Endothelial cell of umbilical vein (primary cell): ENCODE data around the gene HUS1. TPM values are rescaled to one million over a fixed set of nuclear protein-coding genes. Genes with fewer than 3 reads are reported as not detected.
"Not testable (repeated sequence)": the region's sequence is repeated elsewhere in the genome, so short reads cannot be mapped to it uniquely, and the experiment has no call there.

Source experiments
- BruUV-seq: library from RNA; stranded (reverse); fragments of 400-500 nt; replicated peaks from 2 replicates; lab custom pipeline; 2021; lab: Mats Ljungman, UMichigan
- CTCF ChIA-PET: fragments of 300-600, 350-600 bp; sonication (Branson Sonifier 250); formaldehyde crosslinking; loops from one replicate; lab custom pipeline; 2021; ENCODE audit warnings: antibody characterized with exemption, inconsistent platforms; lab: Charles Lee
- POLR2A ChIA-PET: fragments of 300-600, 350-600 bp; sonication (Branson Sonifier 250); formaldehyde crosslinking; loops from one replicate; lab custom pipeline; 2021; ENCODE audit warnings: antibody characterized with exemption, inconsistent platforms; lab: Charles Lee
- DNase-seq: peaks from one replicate; pipeline ENCODE4 v3.0.0-alpha.2; 2011; ENCODE audit warnings: low read depth, low spot score
- FAIRE-seq: peaks from 2 replicates; lab custom pipeline; 2011; peaks lifted over from hg19 to GRCh38; lab: Jason Lieb, UNC
- H2AFZ ChIP-seq: 2 replicates; pipeline ENCODE4 v1.6.0; 2012; ENCODE audit warnings: low read depth, low read length, control low read depth, inconsistent platforms
- H3K27ac ChIP-seq: 2 replicates; pipeline ENCODE4 v1.5.1; 2011; ENCODE audit warnings: low read depth, mild to moderate bottlenecking, control low read depth, low read length, moderate library complexity; ENCODE audit not compliant: insufficient read depth
- H3K27me3 ChIP-seq, 2 experiments: 2 replicates each; pipeline versions ENCODE4 v1.6.0 to v1.6.1; 2011; ENCODE audit warnings: low read length in 2 of 2, mixed read lengths in 1 of 2; ENCODE audit not compliant: control insufficient read depth in 2 of 2, insufficient read depth in 2 of 2
- H3K36me3 ChIP-seq, 2 experiments: 2 replicates in 1 of 2; 3 replicates in 1 of 2; pipeline ENCODE4 v1.5.1; 2011; ENCODE audit warnings: low read length in 2 of 2, mild to moderate bottlenecking in 1 of 2, moderate library complexity in 1 of 2; ENCODE audit not compliant: control insufficient read depth in 2 of 2, insufficient read depth in 2 of 2; ENCODE audit errors: extremely low read depth in 1 of 2
- H3K4me1 ChIP-seq: 3 replicates; pipeline ENCODE4 v1.5.1; 2011; ENCODE audit warnings: mild to moderate bottlenecking, low read length; ENCODE audit not compliant: control insufficient read depth, insufficient read depth; ENCODE audit errors: extremely low read depth
- H3K4me2 ChIP-seq: 2 replicates; pipeline ENCODE4 v1.6.1; 2011; ENCODE audit warnings: low read length, control low read depth, mixed read lengths; ENCODE audit not compliant: insufficient read depth
- H3K4me3 ChIP-seq, 3 experiments: fragments of 200-600 bp in 1 of 3; sonication (generic), shearing (Covaris generic) in 1 of 3; replicated peaks in 1 of 3; 2 replicates each; pipeline ENCODE4 v1.5.1; 2011 to 2016; ENCODE audit warnings: control low read depth in 3 of 3, low read length in 3 of 3, mild to moderate bottlenecking in 2 of 3, inconsistent platforms in 1 of 3, low read depth in 1 of 3, moderate library complexity in 1 of 3; ENCODE audit not compliant: insufficient read depth in 1 of 3
- H3K79me2 ChIP-seq: 2 replicates; pipeline ENCODE4 v1.6.0; 2012; ENCODE audit warnings: low read length, inconsistent platforms; ENCODE audit not compliant: control insufficient read depth, insufficient read depth
- H3K9ac ChIP-seq: replicated peaks from 2 replicates; pipeline ENCODE3; 2011; ENCODE audit warnings: low read length, control low read depth; ENCODE audit not compliant: insufficient read depth; ENCODE audit errors: extremely low read depth
- H3K9me1 ChIP-seq: replicated peaks from 3 replicates; pipeline ENCODE4 v1.6.0; 2011; ENCODE audit warnings: mild to moderate bottlenecking, low read length; ENCODE audit not compliant: control insufficient read depth, insufficient read depth; ENCODE audit errors: extremely low read depth
- H3K9me3 ChIP-seq: replicated peaks from 2 replicates; pipeline ENCODE4 v1.5.1; 2012; ENCODE audit warnings: low read length, inconsistent platforms; ENCODE audit not compliant: control insufficient read depth, insufficient read depth
- H4K20me1 ChIP-seq: replicated peaks from 2 replicates; pipeline ENCODE3; 2011; ENCODE audit warnings: mild to moderate bottlenecking, low read length; ENCODE audit not compliant: control insufficient read depth, insufficient read depth; ENCODE audit errors: extremely low read depth
- FOS ChIP-seq: IDR thresholded peaks from 2 replicates; pipeline ENCODE4 v1.6.1; 2011; ENCODE audit warnings: mild to moderate bottlenecking, low read length, moderate library complexity, borderline replicate concordance; ENCODE audit not compliant: insufficient read depth
- dilution Hi-C: fragments of 300-500 bp; cut with MboI; formaldehyde crosslinking; loops from one replicate; pipeline ENCODE4 v1.15.0; 2019; ENCODE audit warnings: low sequenced_read_pairs; ENCODE audit not compliant: extremely low pct_ligation_motif_present
- intact Hi-C: fragments of 100-400 bp; cut with micrococcal nuclease; formaldehyde crosslinking; loops from one replicate; pipeline ENCODE4 v1.10.0; 2022
- polyA plus RNA-seq, 4 experiments: library from polyadenylated mRNA; depleted of rRNA in 3 of 4; stranded (reverse) in 3 of 4; unstranded in 1 of 4; fragments of >200 nt; gene quantifications; 2 replicates each; pipeline versions ENCODE4 v1.2.1 to v1.2.3, GENCODE V29; 2011 to 2012; ENCODE audit warnings: missing spikeins in 1 of 4
- total RNA-seq: library from RNA; stranded (reverse); gene quantifications from 2 replicates; pipeline ENCODE4 v1.2.3, GENCODE V29; 2021
- TF ChIP-seq, protein P1 (sequence below), 2 donors: IDR thresholded peaks; 1 replicate in 1 of 2; 2 replicates in 1 of 2; pipeline ENCODE4 v1.5.1; 2011; ENCODE audit warnings: low read length in 2 of 2, mild to moderate bottlenecking in 2 of 2, moderate library complexity in 2 of 2, control low read depth in 1 of 2, inconsistent platforms in 1 of 2, low read depth in 1 of 2; ENCODE audit not compliant: insufficient read depth in 1 of 2; ENCODE audit errors: extremely low read depth in 1 of 2

HUS1 gene
- total and polyA plus RNA-seq, 2 donors (not counting 3 experiments of a cell fraction or from before 2014, with no cell fraction given): 21.4 to 49.7 TPM

DNA sequence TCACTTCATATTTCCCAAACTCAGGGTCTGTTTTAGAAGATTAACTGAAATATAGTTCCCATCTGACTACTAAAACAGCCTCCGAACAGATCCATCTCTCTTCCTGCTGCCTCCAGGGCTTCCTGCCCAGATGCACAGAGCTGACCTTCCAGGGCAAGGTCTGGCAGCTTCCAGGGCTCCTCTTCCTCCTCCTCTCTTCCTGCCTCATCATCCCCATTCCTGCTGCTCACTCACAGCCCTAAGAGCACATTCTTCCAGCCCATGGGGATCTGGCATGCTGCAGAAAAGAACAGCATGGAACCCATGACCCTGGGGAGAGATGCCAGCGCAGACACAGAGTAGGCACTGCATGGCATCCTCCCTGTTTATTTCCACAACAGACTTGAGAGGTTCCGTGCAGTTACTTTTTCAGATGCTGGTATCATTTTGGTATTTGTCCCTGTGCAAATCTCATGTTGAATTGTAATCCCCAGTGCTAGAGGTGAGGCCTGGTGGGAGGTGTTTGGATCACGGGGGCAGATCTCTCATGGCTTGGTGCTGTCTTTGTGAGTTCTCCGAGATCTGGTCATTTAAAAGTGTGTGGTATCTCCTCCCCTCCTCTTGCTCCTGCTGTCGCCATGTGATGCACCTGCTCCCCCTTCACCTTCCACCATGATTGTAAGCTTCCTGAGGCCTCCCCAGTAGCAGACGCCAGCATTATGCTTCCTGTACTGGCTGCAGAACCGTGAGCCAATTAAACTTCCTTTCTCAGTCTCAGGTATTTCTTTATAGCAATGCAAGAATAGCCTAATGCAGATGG lies 35.5 kb downstream of the HUS1 start:
- Histone ChIP-seq H3K4me1 (peaks cover 81% of the 10 kb centered on the region), H3K4me2 (peak overlapping the region; percentile 15), H2AFZ (no peak overlapping the region), H3K27ac (peak overlapping the region; percentile 51), H3K9me1 (no peaks in the 10 kb centered on the region), H3K9me3 (no peaks in the 10 kb centered on the region), H3K4me3 (no peak overlapping the region), H3K79me2 (no peaks in the 10 kb centered on the region), H3K27me3 (no peaks in the 10 kb centered on the region), H3K9ac (peak overlapping the region; percentile 5), H3K36me3 (no peaks in the 10 kb centered on the region), H4K20me1 (no peaks in the 10 kb centered on the region)
- CTCF ChIA-PET: interaction anchor here (1.3 to 12.0 kb wide), 16 partner anchors 10 to 678 kb away, joined by 3 to 371 read pairs (median 11); partner anchors contain the start of gene UPP1
- peak; percentile 27 for TF ChIP-seq FOS
- TF ChIP-seq, protein P1, sequence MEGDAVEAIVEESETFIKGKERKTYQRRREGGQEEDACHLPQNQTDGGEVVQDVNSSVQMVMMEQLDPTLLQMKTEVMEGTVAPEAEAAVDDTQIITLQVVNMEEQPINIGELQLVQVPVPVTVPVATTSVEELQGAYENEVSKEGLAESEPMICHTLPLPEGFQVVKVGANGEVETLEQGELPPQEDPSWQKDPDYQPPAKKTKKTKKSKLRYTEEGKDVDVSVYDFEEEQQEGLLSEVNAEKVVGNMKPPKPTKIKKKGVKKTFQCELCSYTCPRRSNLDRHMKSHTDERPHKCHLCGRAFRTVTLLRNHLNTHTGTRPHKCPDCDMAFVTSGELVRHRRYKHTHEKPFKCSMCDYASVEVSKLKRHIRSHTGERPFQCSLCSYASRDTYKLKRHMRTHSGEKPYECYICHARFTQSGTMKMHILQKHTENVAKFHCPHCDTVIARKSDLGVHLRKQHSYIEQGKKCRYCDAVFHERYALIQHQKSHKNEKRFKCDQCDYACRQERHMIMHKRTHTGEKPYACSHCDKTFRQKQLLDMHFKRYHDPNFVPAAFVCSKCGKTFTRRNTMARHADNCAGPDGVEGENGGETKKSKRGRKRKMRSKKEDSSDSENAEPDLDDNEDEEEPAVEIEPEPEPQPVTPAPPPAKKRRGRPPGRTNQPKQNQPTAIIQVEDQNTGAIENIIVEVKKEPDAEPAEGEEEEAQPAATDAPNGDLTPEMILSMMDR (IDR thresholded peaks at IDR 0.05; ENCODE audit: extremely low read depth in 1 of 2, insufficient read depth in 1 of 2, low read depth in 1 of 2, low read length in 2 of 2): no peak
- dilution Hi-C loops: no loop called here
- no TSS peak for BruUV-seq
- intact Hi-C loops: loop anchor here (5.0 to 10.0 kb wide), 2 partner anchors 677 to 1399 kb away; no protein-coding TSS in a partner anchor
- FAIRE-seq: peak; percentile 49
- DNase-seq: peak; percentile 26
- POLR2A ChIA-PET: interaction anchor here (1.7 kb wide), 1 partner anchor 25 kb away, joined by 5 read pairs; no protein-coding TSS in a partner anchor

DNA sequence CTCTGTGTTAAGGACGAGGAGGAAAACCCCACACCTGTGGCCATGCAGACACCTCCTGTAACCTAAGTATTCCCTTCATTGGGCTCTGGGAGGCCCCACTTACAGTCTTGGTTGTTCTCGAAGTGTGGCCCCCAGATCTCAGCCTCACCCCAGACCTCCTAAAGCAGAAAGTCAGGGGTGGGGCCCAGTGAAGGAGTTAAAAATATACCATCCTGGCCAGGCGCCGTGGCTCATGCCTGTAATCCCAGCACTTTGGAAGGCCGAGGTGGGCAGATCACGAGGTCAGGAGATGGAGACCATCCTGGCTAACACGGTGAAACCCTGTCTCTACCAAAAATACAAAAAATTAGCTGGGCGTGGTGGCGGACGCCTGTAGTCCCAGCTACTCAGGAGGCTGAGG lies 36.8 kb downstream of the HUS1 start:
- H3K36me3 ChIP-seq, H4K20me1 ChIP-seq, H3K4me3 ChIP-seq, H3K9ac ChIP-seq, H3K4me2 ChIP-seq, DNase-seq, BruUV-seq, H3K27me3 ChIP-seq, FAIRE-seq, H3K9me1 ChIP-seq, POLR2A ChIA-PET, H2AFZ ChIP-seq, H3K79me2 ChIP-seq, dilution Hi-C loops, H3K9me3 ChIP-seq: not testable (repeated sequence)
- CTCF ChIA-PET: interaction anchor here (1.5 to 12.0 kb wide), 3 partner anchors 24 to 167 kb away, joined by 7 to 371 read pairs (median 149); no protein-coding TSS in a partner anchor
- H3K27ac ChIP-seq: peak overlapping the region; percentile 37
- H3K4me1 ChIP-seq: peaks cover 69% of the 10 kb centered on the region
- intact Hi-C loops: loop anchor here (5.0 to 10.0 kb wide), 2 partner anchors 675 to 1398 kb away; no protein-coding TSS in a partner anchor
